SK-N-SH treated with all-trans-retinoic acid at 6 μM for 48 hours (cell line): ENCODE measurements around the gene RBM28.

ENCODE experiments used
- ATAC-seq: fragments of 200-7000 bp; cut with Tn5 transposase; 3 replicates; pipeline ENCODE4 v1.9.1; 2020; ENCODE audit warnings: mild to moderate bottlenecking, moderate library complexity
- ARNTL ChIP-seq: fragments of 450-650 bp; formaldehyde crosslinking; IDR thresholded peaks from 2 replicates; pipeline ENCODE4 v1.5.0; 2020; ENCODE audit warnings: low read depth, mild to moderate bottlenecking, moderate library complexity, borderline replicate concordance
- CREB5 ChIP-seq: fragments of 250-450 bp; sonication (Bioruptor Pico); IDR thresholded peaks from 2 replicates; pipeline ENCODE4 v1.5.1; 2020; ENCODE audit warnings: low read depth, mild to moderate bottlenecking, moderate library complexity
- CSDC2 ChIP-seq: fragments of 250-450 bp; sonication (Bioruptor Pico); IDR thresholded peaks from 2 replicates; pipeline ENCODE4 v1.5.0; 2020; ENCODE audit warnings: mild to moderate bottlenecking, moderate library complexity
- CSRNP3 ChIP-seq: fragments of 250-450 bp; sonication (Bioruptor Pico); IDR thresholded peaks from 2 replicates; pipeline ENCODE4 v1.5.1; 2021; ENCODE audit warnings: mild to moderate bottlenecking, moderate library complexity
- ESRRG ChIP-seq: fragments of 250-450 bp; sonication (Bioruptor Pico); IDR thresholded peaks from 2 replicates; pipeline ENCODE4 v1.6.1; 2021; ENCODE audit warnings: mild to moderate bottlenecking
- GLIS3 ChIP-seq: fragments of 250-450 bp; sonication (Bioruptor Pico); IDR thresholded peaks from 2 replicates; pipeline ENCODE4 v1.5.0; 2020; ENCODE audit warnings: mild to moderate bottlenecking, moderate library complexity
- ISL1 ChIP-seq: fragments of 250-450 bp; sonication (Bioruptor Pico); IDR thresholded peaks from 2 replicates; pipeline ENCODE4 v2.1.2; 2022; ENCODE audit warnings: mild to moderate bottlenecking, moderate library complexity
- RARB ChIP-seq: fragments of 250-450 bp; sonication (Bioruptor Pico); IDR thresholded peaks from 2 replicates; pipeline ENCODE4 v1.8.0; 2021; ENCODE audit warnings: mild to moderate bottlenecking, moderate library complexity
- SNAI2 ChIP-seq: fragments of 250-450 bp; sonication (Bioruptor Pico); IDR thresholded peaks from 2 replicates; pipeline ENCODE4 v1.5.0; 2020; ENCODE audit warnings: mild to moderate bottlenecking, moderate library complexity
- TCF4 ChIP-seq: fragments of 250-450 bp; sonication (Bioruptor Pico); IDR thresholded peaks from 2 replicates; pipeline ENCODE4 v1.8.0; 2021; ENCODE audit warnings: mild to moderate bottlenecking, moderate library complexity, borderline replicate concordance
- TOX ChIP-seq: fragments of 250-450 bp; sonication (Bioruptor Pico); IDR thresholded peaks from 2 replicates; pipeline ENCODE4 v1.8.0; 2021; ENCODE audit warnings: mild to moderate bottlenecking, moderate library complexity, borderline replicate concordance
- TSHZ2 ChIP-seq: fragments of 250-450 bp; sonication (Bioruptor Pico); IDR thresholded peaks from 2 replicates; pipeline ENCODE4 v1.5.0; 2020; ENCODE audit warnings: mild to moderate bottlenecking, moderate library complexity
- ZNF70 ChIP-seq: fragments of 450-650 bp; formaldehyde crosslinking; IDR thresholded peaks from 2 replicates; pipeline ENCODE4 v1.5.0; 2020; ENCODE audit warnings: mild to moderate bottlenecking, moderate library complexity
- ZNF8 ChIP-seq: fragments of 450-650 bp; formaldehyde crosslinking; IDR thresholded peaks from 2 replicates; pipeline ENCODE4 v1.5.0; 2020; ENCODE audit warnings: mild to moderate bottlenecking, moderate library complexity

RBM28 gene

GRCh38 chr7:128365432-128365831, 21.7 kb upstream of the RBM28 start (continued):
- no peak for TF ChIP-seq CSRNP3 (CRISPR knock-in tag)

GRCh38 chr7:128364166-128364870, 20.6 kb upstream of the RBM28 start:
- TF ChIP-seq TSHZ2 (CRISPR knock-in tag), result 0 out of 2 replicates have a peak, but pooled peaks have one; percentile 10
- no peak for TF ChIP-seq ESRRG
- TF ChIP-seq, all 23 proteins: peak for 1
- no peak for ATAC-seq

GRCh38 chr7:128363261-128363721, 19.6 kb upstream of the RBM28 start:
- TF ChIP-seq TCF4 (CRISPR knock-in tag) (peak; percentile 91), RARB (no peak), TSHZ2 (CRISPR knock-in tag) (peak; percentile 87; the same call in 1 of the 2 replicates)
- ATAC-seq, result no peak; the same call in 2 of the 3 replicates

- ATAC-seq, result no peak
- no peak for TF ChIP-seq ZNF70 (CRISPR knock-in tag)
- TF ChIP-seq TOX (CRISPR knock-in tag), result no peak
- TF ChIP-seq, all 23 proteins: peak for 0
Observed at GRCh38 chr7:128362670-128363069, 19.0 kb upstream of the RBM28 start.

GRCh38 chr7:128361411-128362379, 18.0 kb upstream of the RBM28 start, which contains the start of gene PRRT4:
Gene PRRT4, minus strand, starts transcription at chr7:128361690.
- ATAC-seq, result peak; percentile 62
- TF ChIP-seq ZNF8, result no peak
- TF ChIP-seq TCF4 (CRISPR knock-in tag), result 0 out of 2 replicates have a peak, but pooled peaks have one; percentile 11
- no peak for TF ChIP-seq RARB
- TF ChIP-seq, all 23 proteins: peak for 1

- TF ChIP-seq SNAI2, result no peak
- no peak for TF ChIP-seq GLIS3
- no peak for TF ChIP-seq CSRNP3 (CRISPR knock-in tag)
- no peak for TF ChIP-seq TCF4 (CRISPR knock-in tag)
- TF ChIP-seq CREB5 (CRISPR knock-in tag), result no peak
- TF ChIP-seq TOX (CRISPR knock-in tag), result no peak
- no peak for TF ChIP-seq ISL1 (CRISPR knock-in tag)
- TF ChIP-seq ESRRG, result no peak
- TF ChIP-seq CSDC2 (CRISPR knock-in tag), result no peak
- TF ChIP-seq ZNF8, result no peak
- no peak for TF ChIP-seq RARB
- TF ChIP-seq ZNF70 (CRISPR knock-in tag), result no peak
- TF ChIP-seq ARNTL, result no peak
- peak; percentile 5 for ATAC-seq
Observed at GRCh38 chr7:128360359-128360678, 16.6 kb upstream of the RBM28 start.
